ENCODE data around the gene LDB2. TPM values are rescaled to one million over a fixed set of nuclear protein-coding genes. Genes with fewer than 3 reads are reported as not detected.

LDB2 gene
- total and polyA plus RNA-seq, 4 donors: 11.0 to 128 (median 55.7) TPM

DNA sequence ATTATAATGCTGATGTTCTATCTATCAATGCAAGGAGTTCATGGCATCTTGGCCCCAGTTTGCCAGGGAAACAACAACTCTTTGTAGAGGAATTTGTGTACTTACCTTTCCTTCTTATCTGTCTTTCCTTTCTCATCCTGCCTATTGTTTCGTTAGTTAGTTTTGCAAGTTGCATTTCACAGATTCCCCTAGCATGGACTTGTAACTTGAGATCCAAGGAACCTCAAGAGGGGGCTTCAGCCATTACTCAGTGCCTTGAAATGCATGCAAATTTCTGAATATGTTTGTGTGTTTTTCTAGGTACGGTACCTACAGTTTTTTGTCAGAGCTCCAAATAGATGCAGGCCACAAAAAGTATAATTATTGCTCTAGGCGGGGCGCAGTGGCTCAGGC lies 203.6 kb downstream of the LDB2 start:
- Histone ChIP-seq H3K9me3 (ENCODE audit: control insufficient read depth, low read length) (no peaks in the 10 kb centered on the region), H3K27me3 (ENCODE audit: control insufficient read depth in 1 of 2, insufficient read depth in 2 of 2, low read length in 1 of 2) (no peaks in the 10 kb centered on the region), H3K4me3 (ENCODE audit: low read length in 2 of 2) (no peak overlapping the region), H3K27ac (ENCODE audit: low read depth in 1 of 2, low read length in 2 of 2) (no peak overlapping the region), H3K36me3 (ENCODE audit: control insufficient read depth in 1 of 2, insufficient read depth in 2 of 2, low read length in 1 of 2) (no peaks in the 10 kb centered on the region), H3K4me1 (ENCODE audit: control insufficient read depth in 1 of 2, insufficient read depth in 2 of 2, low read length in 2 of 2) (peaks cover 0 to 4% of the 10 kb centered on the region in 2 donors)
- no peak for DNase-seq
- no peak for ATAC-seq (ENCODE audit: low FRiP score)
- intact Hi-C loops (cut with DNase I): no loop called here
- 94 to 95% methylated on average over 4 of the region's 4 CpGs for WGBS, 2 donors

- intact Hi-C loops (cut with DNase I): no loop called here
- ATAC-seq (ENCODE audit: low FRiP score): no peak
- DNase-seq: no peak
- Histone ChIP-seq H3K9me3 (ENCODE audit: control insufficient read depth, low read length) (no peaks in the 10 kb centered on the region), H3K4me1 (ENCODE audit: control insufficient read depth in 1 of 2, insufficient read depth in 2 of 2, low read length in 2 of 2) (peaks cover 0 to 4% of the 10 kb centered on the region in 2 donors), H3K36me3 (ENCODE audit: control insufficient read depth in 1 of 2, insufficient read depth in 2 of 2, low read length in 1 of 2) (no peaks in the 10 kb centered on the region), H3K27ac (ENCODE audit: low read depth in 1 of 2, low read length in 2 of 2) (no peak overlapping the region), H3K27me3 (ENCODE audit: control insufficient read depth in 1 of 2, insufficient read depth in 2 of 2, low read length in 1 of 2) (no peaks in the 10 kb centered on the region), H3K4me3 (ENCODE audit: low read length in 2 of 2) (no peak overlapping the region)
- 81 to 86% methylated on average over 13 of the region's 13 CpGs for WGBS, 2 donors
Observed at GRCh38 chr4:16694173-16694883, 204.1 kb downstream of the LDB2 start.

DNA sequence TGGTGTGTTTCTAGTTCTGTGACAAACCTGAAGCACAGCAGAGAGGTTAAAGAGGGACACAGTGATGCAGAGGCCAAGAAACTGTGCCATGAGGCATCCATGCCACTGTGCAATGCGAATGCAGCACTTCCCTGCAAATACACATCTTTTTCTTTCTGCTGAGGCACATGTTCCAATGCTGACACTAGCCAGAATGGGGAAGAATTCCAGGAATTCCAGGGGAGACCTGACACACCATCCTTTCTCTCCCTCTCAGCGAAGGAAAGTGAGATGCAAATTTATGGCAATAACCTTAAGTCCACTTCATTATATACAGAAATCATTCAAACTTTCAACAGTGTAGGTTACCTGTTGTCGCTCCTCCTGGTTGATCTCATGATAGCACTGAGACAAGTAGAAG lies 204.8 kb downstream of the LDB2 start:
- Histone ChIP-seq H3K27ac (ENCODE audit: low read depth in 1 of 2, low read length in 2 of 2) (peak overlapping the region in 1 of 2 donors; percentile 80), H3K36me3 (ENCODE audit: control insufficient read depth in 1 of 2, insufficient read depth in 2 of 2, low read length in 1 of 2) (no peaks in the 10 kb centered on the region), H3K27me3 (ENCODE audit: control insufficient read depth in 1 of 2, insufficient read depth in 2 of 2, low read length in 1 of 2) (no peaks in the 10 kb centered on the region), H3K4me1 (ENCODE audit: control insufficient read depth in 1 of 2, insufficient read depth in 2 of 2, low read length in 2 of 2) (peaks cover 0 to 4% of the 10 kb centered on the region in 2 donors), H3K4me3 (ENCODE audit: low read length in 2 of 2) (no peak overlapping the region), H3K9me3 (ENCODE audit: control insufficient read depth, low read length) (no peaks in the 10 kb centered on the region)
- DNase-seq: no peak
- intact Hi-C loops (cut with DNase I): no loop called here
- WGBS, 2 donors: 70 to 74% methylated on average over 3 of the region's 3 CpGs
- ATAC-seq (ENCODE audit: low FRiP score): no peak

DNA sequence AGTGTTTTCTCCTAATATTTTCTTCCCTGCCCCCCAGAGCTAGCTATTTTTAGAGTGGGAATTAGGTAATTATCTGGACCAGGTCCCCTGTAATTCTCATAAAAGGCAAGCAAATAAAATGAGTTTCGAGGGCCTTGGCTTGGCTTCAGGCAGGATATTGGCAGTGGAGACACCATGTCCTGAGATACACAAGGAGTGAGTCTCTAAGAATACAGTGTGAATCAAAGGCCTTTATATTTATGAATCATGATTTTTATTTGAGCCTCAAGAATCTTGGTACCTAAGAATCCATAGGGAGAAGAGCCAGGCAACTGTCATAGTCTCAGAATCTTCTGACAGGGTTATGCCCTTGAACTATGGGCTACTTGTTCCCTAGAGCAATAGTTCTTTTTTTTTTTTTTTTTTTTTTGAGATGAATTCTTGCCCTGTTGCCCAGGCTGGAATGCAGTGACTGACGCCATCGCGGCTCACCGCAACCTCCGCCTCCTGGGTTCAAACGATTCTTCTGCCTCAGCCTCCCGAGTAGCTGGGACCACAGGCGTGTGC lies 205.4 kb downstream of the LDB2 start:
- ATAC-seq (ENCODE audit: low FRiP score) (peak; percentile 80), DNase-seq (peak in 1 of 2 donors; percentile 58)
- intact Hi-C loops (cut with DNase I): no loop called here
- Histone ChIP-seq H3K36me3 (ENCODE audit: control insufficient read depth in 1 of 2, insufficient read depth in 2 of 2, low read length in 1 of 2) (no peaks in the 10 kb centered on the region), H3K4me1 (ENCODE audit: control insufficient read depth in 1 of 2, insufficient read depth in 2 of 2, low read length in 2 of 2) (peaks cover 0 to 4% of the 10 kb centered on the region in 2 donors), H3K9me3 (ENCODE audit: control insufficient read depth, low read length) (no peaks in the 10 kb centered on the region), H3K4me3 (ENCODE audit: low read length in 2 of 2) (no peak overlapping the region), H3K27me3 (ENCODE audit: control insufficient read depth in 1 of 2, insufficient read depth in 2 of 2, low read length in 1 of 2) (no peaks in the 10 kb centered on the region), H3K27ac (ENCODE audit: low read depth in 1 of 2, low read length in 2 of 2) (no peak overlapping the region)
- 18 to 21% methylated on average over 9 of the region's 9 CpGs for WGBS, 2 donors

DNA sequence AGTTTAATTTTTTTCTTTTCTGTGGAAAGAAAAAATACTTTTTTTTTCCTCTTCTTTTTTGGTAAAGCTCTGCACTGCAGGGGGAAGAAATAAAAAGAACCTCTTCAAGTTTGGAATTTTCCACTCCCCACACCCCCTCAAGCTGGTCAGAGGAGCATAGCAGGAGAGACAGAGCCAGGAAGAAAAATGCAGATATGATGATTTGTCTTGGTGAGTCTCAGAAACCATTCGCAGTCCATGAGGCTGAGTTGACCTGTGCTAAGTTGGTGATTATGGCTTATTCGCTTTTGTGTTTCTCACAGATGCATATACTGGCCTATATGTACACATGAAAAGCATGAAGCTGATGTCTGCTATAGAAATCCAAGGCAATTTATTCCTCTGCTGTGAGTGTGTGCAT lies 205.9 kb downstream of the LDB2 start:
- Histone ChIP-seq H3K27me3 (ENCODE audit: control insufficient read depth in 1 of 2, insufficient read depth in 2 of 2, low read length in 1 of 2) (no peaks in the 10 kb centered on the region), H3K36me3 (ENCODE audit: control insufficient read depth in 1 of 2, insufficient read depth in 2 of 2, low read length in 1 of 2) (no peaks in the 10 kb centered on the region), H3K4me1 (ENCODE audit: control insufficient read depth in 1 of 2, insufficient read depth in 2 of 2, low read length in 2 of 2) (peaks cover 0 to 3% of the 10 kb centered on the region in 2 donors), H3K27ac (ENCODE audit: low read depth in 1 of 2, low read length in 2 of 2) (peak overlapping the region in 1 of 2 donors; percentile 80), H3K4me3 (ENCODE audit: low read length in 2 of 2) (no peak overlapping the region), H3K9me3 (ENCODE audit: control insufficient read depth, low read length) (no peaks in the 10 kb centered on the region)
- no peak for DNase-seq
- peak; percentile 30 for ATAC-seq (ENCODE audit: low FRiP score)
- intact Hi-C loops (cut with DNase I): no loop called here
- WGBS, 2 donors: 2 to 3% methylated on average over 2 of the region's 2 CpGs

DNA sequence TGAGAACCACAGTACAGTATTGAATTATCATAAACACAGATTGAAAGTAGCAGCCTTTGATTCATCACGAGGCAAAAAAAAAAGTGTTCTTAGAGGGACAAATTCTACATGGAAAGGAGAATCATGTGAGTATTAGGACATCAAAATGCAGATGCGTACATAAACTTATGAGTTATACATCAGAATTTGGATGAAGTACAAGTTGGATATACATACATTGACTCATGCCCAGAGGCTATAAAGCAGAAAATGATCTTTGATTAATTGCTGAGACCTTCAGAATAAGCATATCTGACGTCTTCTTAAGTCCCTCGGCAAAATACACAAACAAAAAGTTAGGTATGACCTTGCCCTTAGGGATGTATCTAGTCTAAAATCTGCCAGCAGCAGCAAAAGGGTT lies 206.4 kb downstream of the LDB2 start:
- H3K4me1 ChIP-seq (ENCODE audit: control insufficient read depth in 1 of 2, insufficient read depth in 2 of 2, low read length in 2 of 2): peaks cover 0 to 2% of the 10 kb centered on the region in 2 donors
- DNase-seq (no peak), ATAC-seq (ENCODE audit: low FRiP score) (no peak)
- H3K27me3 ChIP-seq (ENCODE audit: control insufficient read depth in 1 of 2, insufficient read depth in 2 of 2, low read length in 1 of 2): no peaks in the 10 kb centered on the region
- H3K36me3 ChIP-seq (ENCODE audit: control insufficient read depth in 1 of 2, insufficient read depth in 2 of 2, low read length in 1 of 2): no peaks in the 10 kb centered on the region
- peak overlapping the region in 1 of 2 donors; percentile 18 for H3K4me3 ChIP-seq (ENCODE audit: low read length in 2 of 2)
- peak overlapping the region in 1 of 2 donors; percentile 9 for H3K27ac ChIP-seq (ENCODE audit: low read depth in 1 of 2, low read length in 2 of 2)
- WGBS, 2 donors: 34 to 37% methylated on average over 4 of the region's 4 CpGs
- no peaks in the 10 kb centered on the region for H3K9me3 ChIP-seq (ENCODE audit: control insufficient read depth, low read length)
- intact Hi-C loops (cut with DNase I): no loop called here

GRCh38 chr4:16691450-16691849 lies 207.0 kb downstream of the LDB2 start:
- H3K27ac ChIP-seq (ENCODE audit: low read depth in 1 of 2, low read length in 2 of 2): no peak overlapping the region
- no peak overlapping the region for H3K4me3 ChIP-seq (ENCODE audit: low read length in 2 of 2)
- WGBS, 2 donors: 4 to 17% methylated on average over 1 of the region's 1 CpG
- intact Hi-C loops (cut with DNase I): no loop called here
- H3K4me1 ChIP-seq (ENCODE audit: control insufficient read depth in 1 of 2, insufficient read depth in 2 of 2, low read length in 2 of 2): peaks cover 1 to 2% of the 10 kb centered on the region in 2 donors
- H3K27me3 ChIP-seq (ENCODE audit: control insufficient read depth in 1 of 2, insufficient read depth in 2 of 2, low read length in 1 of 2): no peaks in the 10 kb centered on the region
- ATAC-seq (ENCODE audit: low FRiP score) (no peak), DNase-seq (no peak)
- H3K9me3 ChIP-seq (ENCODE audit: control insufficient read depth, low read length): no peaks in the 10 kb centered on the region
- H3K36me3 ChIP-seq (ENCODE audit: control insufficient read depth in 1 of 2, insufficient read depth in 2 of 2, low read length in 1 of 2): no peaks in the 10 kb centered on the region

DNA sequence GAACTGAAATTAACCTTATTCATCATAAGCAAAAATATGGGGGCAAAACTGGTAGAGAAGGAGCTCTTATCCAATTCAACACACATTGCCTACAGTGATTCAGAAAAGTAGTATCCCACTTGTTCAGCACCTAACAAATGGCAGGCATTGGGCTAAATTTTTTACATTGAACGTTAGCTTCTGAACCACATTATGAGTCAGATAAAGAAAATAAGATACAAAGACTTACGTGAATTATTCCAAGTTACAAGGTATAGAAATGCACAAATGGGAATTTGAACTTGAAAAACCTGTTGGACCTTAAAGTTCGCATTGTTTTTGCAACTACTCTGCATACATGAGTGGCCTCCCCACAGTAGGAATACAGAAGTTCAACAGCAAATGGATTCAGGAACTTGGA lies 210.6 kb downstream of the LDB2 start:
- ATAC-seq (ENCODE audit: low FRiP score): no peak
- WGBS, 2 donors: 88 to 92% methylated on average over 3 of the region's 3 CpGs
- Histone ChIP-seq H3K9me3 (ENCODE audit: control insufficient read depth, low read length) (no peaks in the 10 kb centered on the region), H3K36me3 (ENCODE audit: control insufficient read depth in 1 of 2, insufficient read depth in 2 of 2, low read length in 1 of 2) (no peaks in the 10 kb centered on the region), H3K4me1 (ENCODE audit: control insufficient read depth in 1 of 2, insufficient read depth in 2 of 2, low read length in 2 of 2) (peaks cover 2 to 3% of the 10 kb centered on the region in 2 donors), H3K27me3 (ENCODE audit: control insufficient read depth in 1 of 2, insufficient read depth in 2 of 2, low read length in 1 of 2) (no peaks in the 10 kb centered on the region), H3K27ac (ENCODE audit: low read depth in 1 of 2, low read length in 2 of 2) (no peak overlapping the region), H3K4me3 (ENCODE audit: low read length in 2 of 2) (no peak overlapping the region)
- DNase-seq: no peak
- intact Hi-C loops (cut with DNase I): no loop called here

- no peak overlapping the region for H3K27ac ChIP-seq (ENCODE audit: low read depth in 1 of 2, low read length in 2 of 2)
- H3K4me3 ChIP-seq (ENCODE audit: low read length in 2 of 2): no peak overlapping the region
- H3K36me3 ChIP-seq (ENCODE audit: control insufficient read depth in 1 of 2, insufficient read depth in 2 of 2, low read length in 1 of 2): no peaks in the 10 kb centered on the region
- DNase-seq (no peak), ATAC-seq (ENCODE audit: low FRiP score) (no peak)
- H3K9me3 ChIP-seq (ENCODE audit: control insufficient read depth, low read length): no peaks in the 10 kb centered on the region
- intact Hi-C loops (cut with DNase I): no loop called here
- peaks cover 2 to 3% of the 10 kb centered on the region in 2 donors for H3K4me1 ChIP-seq (ENCODE audit: control insufficient read depth in 1 of 2, insufficient read depth in 2 of 2, low read length in 2 of 2)
- 97 to 98% methylated on average over 2 of the region's 2 CpGs for WGBS, 2 donors
- no peaks in the 10 kb centered on the region for H3K27me3 ChIP-seq (ENCODE audit: control insufficient read depth in 1 of 2, insufficient read depth in 2 of 2, low read length in 1 of 2)
Observed at GRCh38 chr4:16687011-16687410, 211.4 kb downstream of the LDB2 start.
